Astrocyte of the cerebellum (primary cell): ENCODE data around the gene FER.
"Not testable (repeated sequence)": the region's sequence is repeated elsewhere in the genome, so short reads cannot be mapped to it uniquely, and the experiment has no call there.

Source experiments
- DNase-seq: peaks from one replicate; pipeline ENCODE4 v3.0.0-alpha.2; 2011; ENCODE audit warnings: low read depth
- H3K4me3 ChIP-seq: 2 replicates; pipeline ENCODE4 v1.5.1; 2011; ENCODE audit warnings: mild to moderate bottlenecking, low read depth, low read length, moderate library complexity
- CTCF ChIP-seq: IDR thresholded peaks from 2 replicates; pipeline ENCODE4 v1.5.1; 2012; ENCODE audit warnings: low read length, low read depth, moderate library complexity, mild to moderate bottlenecking; ENCODE audit errors: missing control alignments
- in situ Hi-C: cut with HindIII; loops from 2 replicates; pipeline ENCODE4 v1.10.0; 2017; ENCODE audit warnings: low sequenced_read_pairs

FER gene

GRCh38 chr5:108747774-108748400 is at the start of gene FER:
TSS of gene FER (plus strand) at chr5:108747897. CDS start at chr5:108798183, 50,286 bp downstream.
- DNase-seq: peak; percentile 34
- in situ Hi-C loops: no loop called here
- peak within 1 kb of the TSS; percentile 78 for H3K4me3 ChIP-seq
- no peak for TF ChIP-seq CTCF

- in situ Hi-C loops, H3K4me3 ChIP-seq, DNase-seq: not testable (repeated sequence)
These were observed 47.3 kb upstream of the FER start for GRCh38 chr5:108700388-108700787.

- TF ChIP-seq CTCF: no peak
- in situ Hi-C loops: no loop called here
- H3K4me3 ChIP-seq: no peak overlapping the region
- no peak for DNase-seq
These were observed 46.8 kb upstream of the FER start for GRCh38 chr5:108700930-108701329.

- no peak overlapping the region for H3K4me3 ChIP-seq
- DNase-seq: no peak
- no peak for TF ChIP-seq CTCF
- in situ Hi-C loops: no loop called here
These were observed 45.2 kb upstream of the FER start for GRCh38 chr5:108702546-108702945.

GRCh38 chr5:108703313-108703712 is 44.4 kb upstream of the FER start:
- H3K4me3 ChIP-seq: no peak overlapping the region
- in situ Hi-C loops: no loop called here
- no peak for DNase-seq
- no peak for TF ChIP-seq CTCF

GRCh38 chr5:108707141-108707540 is 40.6 kb upstream of the FER start:
- TF ChIP-seq CTCF: no peak
- H3K4me3 ChIP-seq: no peak overlapping the region
- in situ Hi-C loops: no loop called here
- no peak for DNase-seq

- DNase-seq: no peak
- no peak overlapping the region for H3K4me3 ChIP-seq
- no peak for TF ChIP-seq CTCF
- in situ Hi-C loops: no loop called here
These were observed 35.8 kb upstream of the FER start for GRCh38 chr5:108711898-108712297.
